HG03066 (cell line): ENCODE results near the gene STAMBP.
"Not testable (repeated sequence)": the region's sequence is repeated elsewhere in the genome, so short reads cannot be mapped to it uniquely, and the experiment has no call there.

Source experiments
- ATAC-seq: cut with Tn5 transposase; IDR thresholded peaks from one replicate; pipeline ENCODE4 v1.9.1; 2021; ENCODE audit warnings: low read depth; ENCODE audit not compliant: unreplicated experiment

Gene STAMBP

DNA sequence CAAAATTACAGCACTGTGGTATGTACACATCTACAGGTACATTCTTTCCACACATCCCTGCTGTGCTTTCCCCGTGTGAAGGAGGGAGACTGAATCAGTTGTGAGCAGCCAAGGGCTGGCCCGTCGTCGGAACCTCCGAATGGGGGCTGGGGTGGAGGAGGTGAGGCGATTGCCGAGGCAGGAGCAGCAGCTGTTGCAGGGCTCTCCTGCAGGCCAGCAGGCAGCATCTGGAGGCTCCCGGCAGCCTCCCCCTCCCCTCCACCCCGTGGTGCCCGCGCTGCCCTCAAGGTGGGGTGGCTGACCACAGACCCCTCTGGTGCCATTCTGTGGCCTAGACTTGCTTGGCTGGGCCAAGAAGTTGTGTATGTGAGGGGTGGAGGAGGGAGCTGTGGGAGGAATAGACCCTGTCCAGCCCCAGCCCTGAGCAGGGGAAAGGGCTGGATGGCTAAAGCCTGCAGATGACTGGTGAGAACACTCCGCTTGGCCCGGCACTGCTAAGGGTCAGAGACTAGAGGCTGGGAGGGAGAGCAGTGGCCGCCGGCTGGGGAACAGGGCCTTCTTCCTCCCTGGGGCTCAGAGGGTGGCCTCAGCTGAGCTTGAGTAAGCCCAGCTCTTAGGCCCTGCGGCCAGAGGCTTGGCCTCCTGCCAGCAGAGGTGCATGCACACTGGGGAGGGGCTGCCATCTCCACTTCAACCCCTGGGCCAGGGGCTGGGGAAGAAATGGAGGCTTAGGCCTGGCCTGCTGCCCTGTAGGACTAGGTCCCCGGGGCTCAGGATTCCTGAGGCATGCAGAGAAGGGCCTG lies 7.6 kb downstream of the STAMBP start:
- ATAC-seq: no peak

DNA sequence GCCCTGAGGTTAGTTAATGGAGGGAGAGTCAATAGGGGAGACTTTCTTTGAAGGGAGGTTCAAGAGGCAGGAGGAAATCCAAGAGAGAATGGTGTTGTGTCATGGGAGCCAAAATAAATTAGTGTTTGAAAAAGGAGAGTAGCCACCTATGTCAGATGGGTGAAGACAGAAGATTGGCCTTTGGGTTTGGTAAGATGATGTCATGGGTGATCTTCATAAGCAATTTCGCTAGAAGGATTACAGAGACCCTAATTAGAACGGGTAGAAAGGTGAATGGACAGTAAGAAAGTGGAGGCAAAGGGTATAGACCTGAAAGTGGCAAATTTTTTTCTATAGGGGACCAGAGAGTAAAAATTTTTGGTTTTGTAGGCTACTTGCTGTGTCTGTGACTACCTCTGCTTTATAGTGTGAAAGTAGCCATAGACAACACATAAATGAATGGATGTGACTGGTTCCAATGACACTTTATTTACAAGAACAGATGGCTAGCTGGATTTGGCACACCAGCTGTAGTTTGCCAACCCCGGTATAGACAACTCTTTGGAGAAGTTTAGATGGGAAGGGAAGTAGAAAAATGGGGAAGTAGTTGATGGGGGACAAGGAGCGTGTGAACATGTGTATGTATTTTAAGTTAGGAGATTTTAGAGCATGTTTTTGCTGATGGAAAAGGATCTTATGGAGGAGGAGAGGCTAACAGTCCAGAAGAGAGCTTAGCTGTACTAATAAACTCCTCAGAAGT lies 9.3 kb downstream of the STAMBP start:
- ATAC-seq: no peak

DNA sequence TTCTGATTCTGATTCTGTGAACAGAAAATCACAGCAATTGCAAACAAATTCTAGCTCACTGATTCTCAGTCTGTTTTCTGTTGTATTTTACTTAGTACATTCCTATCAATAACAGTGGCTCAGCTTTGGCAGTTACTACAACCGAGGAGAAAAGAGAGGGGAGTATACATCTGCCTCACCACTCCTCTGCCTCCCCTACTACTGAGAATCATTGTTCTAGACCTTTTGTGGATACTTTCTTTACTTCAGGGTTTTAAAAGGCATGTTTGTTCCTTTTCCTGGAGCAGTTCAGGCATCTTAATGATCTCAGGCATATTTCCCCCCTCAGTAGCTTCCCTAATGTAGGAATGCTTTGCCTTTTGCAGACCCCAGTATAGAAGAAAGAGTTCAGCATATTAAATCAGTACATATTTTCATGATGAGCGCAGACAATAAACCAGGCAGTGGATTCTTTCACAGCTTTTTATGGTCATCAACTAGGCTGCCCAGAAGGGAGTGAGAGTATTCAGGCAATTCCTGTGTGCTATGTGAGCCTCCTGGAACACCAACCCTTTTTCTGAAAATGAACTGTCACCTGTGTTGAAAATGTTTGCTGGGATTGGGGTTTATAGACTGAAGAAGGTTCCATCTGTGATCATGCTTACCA lies 10.3 kb downstream of the STAMBP start:
- ATAC-seq: no peak

DNA sequence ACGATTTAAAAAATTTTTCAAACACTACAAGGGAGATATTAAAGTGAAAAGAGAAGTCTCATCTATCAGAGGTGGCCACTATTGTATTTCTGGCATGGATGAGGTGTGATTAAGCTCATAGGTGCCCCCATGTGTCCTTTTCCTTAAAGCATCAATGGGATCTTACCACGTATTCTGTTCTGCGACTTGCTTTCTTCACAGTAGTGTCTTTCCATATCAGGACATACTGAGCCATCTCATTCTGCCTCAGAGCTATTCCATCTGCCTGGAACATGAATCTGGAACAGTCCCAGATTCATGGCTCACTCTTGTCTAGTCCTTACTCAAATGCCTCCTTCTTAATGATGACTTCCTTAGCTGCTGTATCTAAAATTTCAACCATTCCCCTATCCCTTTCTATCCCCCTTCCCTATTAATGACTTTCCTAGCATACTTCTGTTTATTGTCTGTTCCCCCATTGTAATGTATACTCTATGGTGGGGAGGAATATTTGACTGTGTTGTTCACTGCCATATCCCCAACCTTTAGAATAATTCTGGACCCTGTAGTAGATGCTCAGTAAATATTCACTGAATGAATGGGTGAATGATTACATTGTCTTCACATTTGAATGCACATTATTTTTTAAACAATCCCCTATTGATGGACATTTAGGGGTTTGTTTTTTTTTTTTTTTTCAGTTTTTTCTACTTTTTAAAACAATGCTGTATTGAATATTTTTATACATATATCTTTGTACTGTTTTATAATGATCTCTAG lies 11.1 kb downstream of the STAMBP start:
- no peak for ATAC-seq

DNA sequence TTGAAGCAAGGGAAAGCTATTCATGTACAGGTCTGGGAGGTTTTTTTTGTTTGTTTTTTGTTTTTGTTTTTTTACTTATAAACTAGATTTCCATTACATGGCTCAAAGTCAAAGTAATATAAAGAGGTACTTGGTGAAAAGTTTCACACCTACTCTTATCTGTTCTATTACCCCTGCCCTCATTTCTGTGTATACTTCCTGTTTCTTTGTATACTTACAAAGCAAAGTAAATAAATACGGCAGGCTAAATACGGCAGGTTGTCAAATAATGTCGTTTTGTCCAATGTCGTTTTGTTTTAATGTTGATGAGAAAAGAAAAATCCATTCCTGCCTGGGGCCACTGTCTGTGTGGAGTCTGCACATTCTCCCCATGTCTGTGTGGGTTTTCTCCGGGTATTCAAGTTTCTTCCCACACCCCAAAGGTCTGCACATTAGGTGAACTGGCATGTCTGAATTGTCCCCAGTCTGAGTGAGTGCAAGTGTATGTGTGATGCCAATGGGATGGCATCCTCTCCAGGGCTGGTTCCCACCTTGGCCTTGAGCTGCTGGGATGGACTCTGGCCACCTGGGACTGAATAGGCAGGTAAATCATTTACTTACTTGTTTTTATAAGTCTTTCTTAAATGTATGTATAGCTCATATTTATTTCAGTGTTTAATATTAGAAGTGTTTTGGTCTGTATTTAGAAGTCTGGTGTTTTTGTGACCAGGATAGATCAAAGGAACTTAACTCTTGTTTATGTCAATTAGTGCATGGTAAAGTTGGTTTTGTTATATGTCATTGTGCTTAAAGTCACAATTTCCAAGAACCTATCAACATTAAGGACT lies 13.4 kb downstream of the STAMBP start:
- ATAC-seq: no peak

DNA sequence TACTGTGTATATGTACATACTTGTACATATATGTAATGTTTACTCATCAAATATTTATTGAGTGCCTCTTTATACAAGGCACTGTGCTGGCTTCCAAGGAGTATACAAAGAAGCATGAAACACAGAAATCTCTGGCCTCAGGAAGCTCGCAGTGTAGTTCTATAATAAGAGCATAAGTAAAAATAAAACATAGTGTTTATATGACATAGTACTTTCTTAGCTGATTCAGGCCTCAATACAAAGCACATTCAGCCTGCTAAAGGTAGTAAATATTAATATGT lies 13.9 kb downstream of the STAMBP start:
- ATAC-seq: no peak

DNA sequence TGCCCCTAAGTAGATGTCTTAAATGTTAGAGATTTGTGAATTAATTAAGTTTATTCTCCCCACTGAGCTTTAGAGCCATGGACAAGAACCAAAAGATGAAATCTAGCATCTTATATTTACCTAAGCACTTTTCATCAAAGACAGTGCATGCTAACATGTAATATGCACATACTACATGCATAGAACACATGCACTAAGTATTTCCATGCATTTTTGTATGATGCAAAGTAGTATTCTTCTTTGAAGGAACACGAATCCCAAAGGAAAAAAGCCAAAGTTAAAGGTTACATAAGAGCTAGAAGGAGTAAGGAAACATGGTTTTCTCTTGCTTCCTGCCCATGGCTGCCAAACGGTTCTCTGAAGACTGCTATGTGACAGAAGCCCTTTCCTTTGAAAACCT lies 15.3 kb downstream of the STAMBP start:
- no peak for ATAC-seq

DNA sequence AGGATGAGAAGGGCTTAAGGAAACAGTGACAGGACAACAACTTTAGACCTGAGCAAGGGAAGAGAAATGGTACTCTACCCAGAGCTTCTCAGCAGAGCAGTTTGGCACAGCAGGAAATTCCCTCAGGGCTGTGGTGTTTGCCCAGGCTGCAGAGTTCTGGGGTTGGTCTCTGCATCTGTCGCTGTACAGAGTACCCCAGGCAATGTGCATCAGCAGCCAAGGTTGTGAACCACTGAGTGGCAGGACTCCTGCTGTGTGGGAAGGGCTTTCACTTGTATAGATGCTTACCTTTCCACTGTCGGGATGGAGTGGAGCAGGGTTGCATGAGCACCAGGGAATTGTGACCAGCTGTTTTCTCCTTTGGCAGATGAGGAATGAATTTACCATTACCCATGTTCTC lies 21.2 kb downstream of the STAMBP start:
- ATAC-seq: no peak

DNA sequence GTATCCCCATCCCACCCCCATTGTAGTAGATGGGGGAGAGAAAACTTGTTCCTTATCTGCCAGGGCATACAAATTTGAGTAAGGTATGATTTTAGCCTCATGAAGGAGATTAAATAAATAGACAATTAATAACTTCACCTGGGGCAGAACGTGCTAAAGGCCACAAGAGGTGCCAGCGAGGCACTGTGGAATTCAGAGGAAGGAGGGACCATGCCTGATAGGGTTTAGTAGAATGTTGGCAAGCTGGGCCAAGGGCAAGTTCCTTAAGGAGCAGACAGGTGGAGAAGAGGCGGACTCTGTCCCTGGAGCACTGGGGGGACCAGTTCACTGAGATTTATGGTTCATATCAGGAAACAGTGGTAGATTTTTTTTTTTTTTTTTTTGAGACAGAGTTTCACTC lies 22.5 kb downstream of the STAMBP start:
- no peak for ATAC-seq

DNA sequence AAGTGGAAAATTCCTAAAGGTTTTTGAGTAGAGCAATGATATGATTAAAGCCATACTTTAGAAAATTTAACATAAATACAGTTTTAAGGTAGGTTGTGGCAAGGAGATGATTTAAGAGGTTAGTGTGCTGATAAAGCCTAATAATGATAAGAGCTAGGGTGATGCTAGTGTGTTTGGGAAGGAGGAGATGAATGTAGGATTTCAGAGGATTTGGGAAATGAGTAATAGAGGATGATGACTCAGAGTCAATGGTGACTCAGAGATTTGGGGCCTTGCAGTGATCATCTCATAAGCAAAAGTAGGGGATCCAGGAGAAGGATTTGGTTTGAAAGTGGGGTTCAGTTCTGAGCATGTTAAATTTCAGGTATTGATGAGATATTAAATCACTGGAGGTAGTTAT lies 23.3 kb downstream of the STAMBP start:
- no peak for ATAC-seq

DNA sequence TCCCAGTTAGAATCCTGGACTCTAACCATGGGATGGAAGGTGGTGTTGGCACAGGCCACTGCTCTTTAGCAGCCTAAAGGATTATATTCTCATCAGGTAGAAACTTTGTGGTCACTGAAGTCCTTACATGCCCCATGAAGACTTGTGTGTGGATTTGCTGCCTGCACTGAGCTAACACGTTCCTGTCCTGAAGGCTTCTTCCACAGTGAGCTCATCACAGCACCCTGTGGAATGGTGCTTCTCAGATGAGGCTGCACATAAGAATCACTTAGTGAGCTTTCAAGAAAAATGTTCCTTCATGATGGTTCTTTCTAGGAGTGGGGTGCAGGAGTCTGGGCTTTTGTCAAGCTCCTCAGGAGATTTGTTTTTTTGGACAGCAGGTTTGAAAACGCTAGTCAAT lies 26.8 kb downstream of the STAMBP start:
- no peak for ATAC-seq

DNA sequence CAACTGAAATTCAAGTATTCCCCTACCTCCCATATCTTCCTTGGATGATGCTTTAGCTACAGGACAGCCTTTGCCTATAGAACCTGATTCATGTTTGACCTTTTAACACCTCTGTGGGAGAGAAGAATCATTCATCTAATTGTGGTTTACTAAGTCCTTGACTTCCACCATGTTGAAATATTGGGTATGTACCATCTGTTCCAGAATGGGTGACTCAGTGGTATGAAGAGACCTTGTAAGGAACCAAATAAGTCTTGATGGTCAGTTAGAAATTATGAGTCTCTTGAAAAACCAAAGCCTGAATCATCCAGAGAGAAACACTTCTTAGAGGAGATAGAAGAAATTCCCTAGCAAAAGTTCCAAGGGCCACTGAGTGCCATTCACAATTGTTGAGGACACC lies 27.5 kb downstream of the STAMBP start:
- ATAC-seq: no peak

DNA sequence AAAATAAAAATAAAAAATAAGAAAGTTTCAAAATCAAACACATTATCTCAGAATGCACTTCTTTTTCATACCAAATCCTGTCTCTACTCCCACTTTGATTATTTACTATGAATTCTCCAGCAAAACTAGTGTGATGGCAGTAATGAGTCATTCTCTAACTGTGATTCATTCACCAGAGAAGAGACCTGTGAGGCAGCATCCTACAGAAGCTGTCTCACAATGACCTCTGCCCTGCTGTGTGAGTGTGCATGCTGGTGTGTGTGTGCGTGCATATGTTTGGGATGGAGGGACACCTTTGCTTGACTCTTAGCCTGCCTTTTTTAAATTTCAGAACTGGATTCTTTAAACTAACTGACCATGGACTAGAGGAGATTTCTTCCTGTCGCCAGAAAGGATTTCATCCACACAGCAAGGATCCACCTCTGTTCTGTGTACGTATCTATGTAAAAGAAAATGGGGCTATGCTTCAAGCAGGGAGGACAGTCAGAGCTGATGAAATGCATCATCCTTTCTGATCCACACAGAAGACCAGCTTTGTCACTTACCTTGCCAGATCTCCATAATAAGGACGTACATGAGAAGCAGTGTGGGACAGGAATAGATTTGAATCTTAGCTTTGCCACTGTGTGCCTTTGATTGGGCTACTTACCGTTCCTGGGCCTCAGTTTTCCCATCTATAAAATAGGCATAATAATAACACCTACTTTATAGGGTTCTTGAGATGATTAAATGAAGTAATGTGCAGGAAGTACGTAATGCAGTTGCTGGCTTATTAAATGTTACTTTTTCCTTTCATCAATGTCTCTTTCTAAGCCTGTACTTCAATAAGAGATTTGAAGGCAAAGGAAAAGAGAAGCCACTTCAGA lies 31.2 kb downstream of the STAMBP start:
- ATAC-seq: no peak

DNA sequence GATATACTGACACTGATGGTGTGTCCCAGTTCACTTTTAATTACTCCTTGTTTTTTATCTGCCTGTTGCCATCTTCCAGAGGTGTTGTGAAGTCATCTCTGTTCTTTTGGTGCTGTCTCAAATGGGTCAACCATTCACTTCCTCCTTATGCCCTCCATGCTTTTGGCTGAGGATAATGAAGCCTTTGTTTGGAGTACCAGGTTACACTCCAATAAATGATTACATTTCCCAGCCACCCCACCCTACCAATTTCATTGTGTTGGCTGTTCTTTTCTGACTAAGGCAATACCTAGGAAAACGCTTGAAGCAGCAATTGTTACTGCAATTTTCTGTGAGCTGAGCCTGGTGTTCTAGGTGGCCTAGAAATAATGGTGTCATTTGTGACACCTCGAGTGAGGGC lies 34.2 kb downstream of the STAMBP start:
- no peak for ATAC-seq

DNA sequence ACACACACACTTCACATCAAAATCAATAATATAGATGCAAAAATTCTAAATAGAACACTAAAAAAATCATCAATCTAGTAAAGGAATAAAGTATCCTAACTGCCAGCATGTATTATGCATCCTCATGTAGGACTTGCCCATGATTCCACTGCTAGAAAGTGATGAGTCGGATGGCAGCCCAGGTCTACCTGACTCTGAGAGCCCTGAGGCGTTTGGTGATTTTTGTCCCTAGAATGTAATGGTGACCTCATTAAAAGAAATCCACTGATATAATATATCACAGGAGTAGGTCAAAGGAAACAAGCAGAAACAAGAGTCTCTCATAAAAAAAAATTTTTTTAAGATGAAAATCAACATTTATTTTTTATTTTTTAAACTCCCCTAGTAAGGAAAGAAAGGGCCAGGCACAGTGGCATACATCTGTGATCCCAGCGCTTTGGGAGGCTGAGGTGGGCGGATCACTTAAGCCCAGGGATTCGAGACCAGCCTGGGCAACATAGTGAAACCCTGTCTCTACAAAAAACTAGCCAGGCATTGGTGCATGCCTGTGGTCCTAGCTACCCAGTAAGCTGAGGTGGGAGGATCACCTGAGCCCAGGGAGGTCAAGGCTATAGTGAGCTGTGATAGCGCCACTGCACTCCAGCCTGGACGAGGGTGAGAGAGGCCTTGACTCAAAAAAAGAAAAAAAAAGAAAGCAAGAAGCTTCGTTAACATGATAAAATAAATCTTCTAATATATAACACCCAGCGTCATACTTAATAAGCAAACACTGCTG lies 39.6 kb downstream of the STAMBP start:
- ATAC-seq: no peak

DNA sequence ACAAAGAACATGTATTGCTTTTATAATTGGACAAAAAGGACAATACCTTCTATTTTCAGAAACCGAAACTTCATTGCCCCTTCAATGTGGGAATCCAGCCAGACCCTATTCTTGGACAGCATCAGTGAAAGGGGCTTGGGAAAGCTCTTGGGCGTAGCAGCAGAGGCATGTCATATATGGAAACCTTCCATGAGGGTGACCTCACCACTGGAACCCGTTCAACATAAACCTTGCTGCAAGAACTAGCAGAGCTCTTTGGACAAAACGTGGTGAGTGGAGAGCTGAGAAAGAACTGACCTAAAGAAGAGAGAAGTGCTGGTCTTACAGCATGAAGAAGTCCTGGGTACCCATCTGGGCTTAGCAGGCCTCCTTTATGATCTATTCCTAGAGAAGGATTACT lies 41.3 kb downstream of the STAMBP start:
- no peak for ATAC-seq

DNA sequence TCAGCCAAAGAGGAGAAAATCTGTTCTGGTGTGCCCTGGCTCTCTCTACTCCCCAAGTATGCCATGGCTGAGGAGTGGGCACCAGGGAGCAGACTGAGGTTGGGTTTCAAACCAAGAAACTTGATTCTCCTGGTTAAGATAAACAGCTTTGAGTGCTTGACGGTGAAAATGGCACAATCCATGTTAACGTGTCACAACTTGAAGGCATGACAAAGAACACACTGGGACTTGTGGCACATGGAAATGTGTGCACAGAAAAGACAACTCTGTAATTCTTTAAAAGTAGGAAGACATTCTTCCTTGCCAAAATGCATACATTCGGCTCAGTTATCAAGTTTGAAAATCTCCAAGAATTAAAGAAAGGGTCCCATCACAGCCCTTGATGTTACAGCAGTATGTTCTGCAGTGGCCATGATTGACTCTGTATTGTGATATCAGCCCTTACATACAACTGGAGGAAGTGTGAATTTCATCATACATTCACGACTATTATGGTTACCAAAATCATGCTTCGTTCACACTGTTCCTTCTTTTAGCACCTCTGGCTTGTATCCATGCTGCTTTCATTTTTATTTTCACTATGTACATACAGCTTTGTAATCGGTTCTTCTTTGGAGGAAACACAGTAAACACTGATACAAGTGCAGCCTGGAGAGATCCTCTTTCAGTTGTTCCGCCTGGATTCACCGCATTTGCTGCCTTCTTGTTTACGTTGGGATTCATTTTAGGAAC lies 48.5 kb downstream of the STAMBP start:
- no peak for ATAC-seq

DNA sequence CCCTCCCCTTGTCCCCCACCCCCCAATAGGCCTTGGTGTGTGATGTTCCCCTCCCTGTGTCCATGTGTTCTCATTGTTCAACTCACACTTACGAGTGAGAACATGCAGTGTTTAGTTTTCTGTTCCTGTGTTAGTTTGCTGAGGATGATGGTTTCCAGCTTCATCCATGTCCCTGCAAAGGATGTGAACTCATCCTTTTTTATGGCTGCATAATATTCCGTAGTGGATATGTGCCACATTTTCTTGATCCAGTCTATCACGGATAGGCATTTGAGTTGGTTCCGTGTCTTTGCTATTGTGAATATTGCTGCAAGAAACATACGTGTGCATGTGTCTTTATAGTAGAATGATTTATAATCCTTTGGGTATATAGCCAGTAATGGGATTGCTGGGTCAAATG lies 49.2 kb downstream of the STAMBP start:
- not testable (repeated sequence) for ATAC-seq
